Measurements from ENCODE around the gene ZBTB7B.

The ZBTB7B gene

GRCh38 chr1:155062151-155062686 lies 59.6 kb downstream of the ZBTB7B start:
- no peak overlapping the region for H3K4me3 ChIP-seq (ENCODE audit: low read length)
- TF ChIP-seq ZNF274 (IDR thresholded peaks at IDR 0.05; ENCODE audit: low read depth, low read length): no peak

- no peak for TF ChIP-seq ZNF274 (IDR thresholded peaks at IDR 0.05; ENCODE audit: low read depth, low read length)
- peak overlapping the region; percentile 79; the same call in 1 of the 2 replicates for H3K4me3 ChIP-seq (ENCODE audit: low read length)
These were observed 60.3 kb downstream of the ZBTB7B start for GRCh38 chr1:155062702-155063411.

DNA sequence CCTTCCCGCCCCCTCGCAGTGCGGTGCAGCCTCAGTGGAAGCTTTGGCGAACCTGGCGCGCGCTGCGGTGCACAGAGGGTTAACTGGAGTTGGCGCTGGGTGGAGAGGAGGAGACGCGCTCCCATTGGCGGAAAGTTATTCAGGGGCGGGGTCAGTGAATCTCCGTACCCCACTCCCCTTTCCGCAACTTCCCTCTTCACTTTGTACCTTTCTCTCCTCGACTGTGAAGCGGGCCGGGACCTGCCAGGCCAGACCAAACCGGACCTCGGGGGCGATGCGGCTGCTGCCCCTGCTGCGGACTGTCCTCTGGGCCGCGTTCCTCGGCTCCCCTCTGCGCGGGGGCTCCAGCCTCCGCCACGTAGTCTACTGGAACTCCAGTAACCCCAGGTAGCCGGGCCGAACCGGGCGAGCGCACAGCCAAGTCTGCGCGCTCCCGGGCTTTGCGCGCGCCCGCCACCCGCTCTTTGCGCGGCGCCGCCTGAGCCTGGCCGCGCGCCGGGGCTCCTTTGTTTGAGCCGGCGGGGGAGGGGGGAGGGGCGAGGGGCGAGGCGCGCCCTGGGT lies 61.0 kb downstream of the ZBTB7B start, which contains the start of gene EFNA4:
EFNA4 (plus strand) TSS at position 191 of the 561 bp plus-strand sequence; CDS start at position 275, 84 bp downstream.
- H3K4me3 ChIP-seq (ENCODE audit: low read length): peak within 1 kb of the TSS; percentile 79
- no peak for TF ChIP-seq ZNF274 (IDR thresholded peaks at IDR 0.05; ENCODE audit: low read depth, low read length)

- TF ChIP-seq ZNF274 (IDR thresholded peaks at IDR 0.05; ENCODE audit: low read depth, low read length): no peak
- peak overlapping the region; percentile 79 for H3K4me3 ChIP-seq (ENCODE audit: low read length)
These were observed 61.7 kb downstream of the ZBTB7B start for GRCh38 chr1:155064111-155064831.

DNA sequence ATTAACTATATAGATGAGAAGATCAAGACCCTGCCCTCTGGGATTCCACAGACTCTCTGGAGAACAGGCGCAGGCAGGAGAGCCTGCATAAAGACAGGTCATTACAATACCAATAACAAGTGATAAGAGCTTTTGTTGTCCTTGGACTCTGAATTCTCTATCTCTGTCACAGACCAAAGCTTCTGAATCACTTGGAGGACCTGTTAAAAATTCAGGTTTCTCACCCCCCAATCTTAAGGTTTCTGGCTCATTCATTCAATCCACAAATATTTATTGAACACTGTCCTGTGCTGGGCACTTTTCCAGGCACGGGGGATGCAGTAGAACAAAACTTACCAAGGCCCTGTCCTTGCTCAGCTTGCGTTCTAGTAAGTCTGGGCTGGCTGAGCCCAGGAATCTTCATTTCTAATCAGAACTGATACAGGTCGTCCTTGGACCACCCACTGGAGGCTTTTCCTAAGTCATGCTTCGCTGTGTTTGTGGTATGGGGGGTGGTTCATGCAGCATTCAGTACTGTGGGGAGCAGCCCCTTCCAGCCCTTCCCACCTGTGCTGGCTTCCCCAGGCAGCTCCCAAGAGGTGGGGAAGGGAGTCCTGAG lies 62.3 kb downstream of the ZBTB7B start:
- no peak for TF ChIP-seq ZNF274 (IDR thresholded peaks at IDR 0.05; ENCODE audit: low read depth, low read length)
- H3K4me3 ChIP-seq (ENCODE audit: low read length): no peak overlapping the region

GRCh38 chr1:155066777-155067176 lies 64.2 kb downstream of the ZBTB7B start:
- no peak for TF ChIP-seq ZNF274 (IDR thresholded peaks at IDR 0.05; ENCODE audit: low read depth, low read length)
- H3K4me3 ChIP-seq (ENCODE audit: low read length): no peak overlapping the region
